COLO668 (cell line): ENCODE data around the gene DNM3.
A peak's percentile ranks its signal among the peaks of the same experiment; 100 is the strongest.

Experiments used
- DNase-seq: peaks from one replicate; lab custom pipeline; 2025; ENCODE audit not compliant: unreplicated experiment; lab: John Stamatoyannopoulos, UW

Gene DNM3

GRCh38 chr1:171868217-171868803 lies 27.0 kb downstream of the DNM3 start:
- no peak for DNase-seq

- no peak for DNase-seq
Observed at GRCh38 chr1:171869097-171869496, 27.8 kb downstream of the DNM3 start.

- DNase-seq: no peak
Observed at GRCh38 chr1:171871848-171872247, 30.6 kb downstream of the DNM3 start.

- no peak for DNase-seq
Observed at GRCh38 chr1:171872430-171872829, 31.1 kb downstream of the DNM3 start.

GRCh38 chr1:171873664-171874063 lies 32.4 kb downstream of the DNM3 start:
- no peak for DNase-seq

GRCh38 chr1:171877701-171878100 lies 36.4 kb downstream of the DNM3 start:
- DNase-seq: no peak

- no peak for DNase-seq
Observed at GRCh38 chr1:171879556-171879955, 38.3 kb downstream of the DNM3 start.

GRCh38 chr1:171881442-171881841 lies 40.1 kb downstream of the DNM3 start:
- no peak for DNase-seq

GRCh38 chr1:171883849-171884248 lies 42.6 kb downstream of the DNM3 start:
- DNase-seq: no peak

GRCh38 chr1:171884475-171884874 lies 43.2 kb downstream of the DNM3 start:
- no peak for DNase-seq

GRCh38 chr1:171890131-171890530 lies 48.8 kb downstream of the DNM3 start:
- no peak for DNase-seq

GRCh38 chr1:171896936-171897703 lies 55.8 kb downstream of the DNM3 start:
- DNase-seq: no peak

GRCh38 chr1:171898941-171899340 lies 57.6 kb downstream of the DNM3 start:
- DNase-seq: peak; percentile 71

GRCh38 chr1:171899838-171900237 lies 58.5 kb downstream of the DNM3 start:
- DNase-seq: no peak

GRCh38 chr1:171901245-171901644 lies 59.9 kb downstream of the DNM3 start:
- no peak for DNase-seq

GRCh38 chr1:171902527-171902926 lies 61.2 kb downstream of the DNM3 start:
- no peak for DNase-seq

GRCh38 chr1:171904778-171905450 lies 63.6 kb downstream of the DNM3 start:
- no peak for DNase-seq

- DNase-seq: no peak
Observed at GRCh38 chr1:171909711-171910110, 68.4 kb downstream of the DNM3 start.

- no peak for DNase-seq
Observed at GRCh38 chr1:171910786-171911185, 69.5 kb downstream of the DNM3 start.

- DNase-seq: no peak
Observed at GRCh38 chr1:171911506-171911905, 70.2 kb downstream of the DNM3 start.

- no peak for DNase-seq
Observed at GRCh38 chr1:171912509-171913175, 71.3 kb downstream of the DNM3 start.

GRCh38 chr1:171913385-171913784 lies 72.1 kb downstream of the DNM3 start:
- DNase-seq: no peak
